GM12878 (cell line): ENCODE measurements around the gene TRIM47. TPM values are rescaled to one million over a fixed set of nuclear protein-coding genes. Genes with fewer than 3 reads are reported as not detected.

Source experiments
- ATAC-seq: fragments of 200-7000 bp; cut with Tn5 transposase; 3 replicates; pipeline ENCODE4 v1.9.1; 2020; ENCODE audit warnings: mild to moderate bottlenecking, moderate library complexity
- BruUV-seq: library from RNA; stranded (reverse); fragments of 400-500 nt; replicated peaks from 2 replicates; lab custom pipeline; 2021; lab: Mats Ljungman, UMichigan
- CTCF ChIA-PET: fragments of 300-600 bp; sonication (Branson Sonifier 250); formaldehyde crosslinking; extraction: SDS; loops from one replicate; lab custom pipeline; 2021; ENCODE audit warnings: inconsistent platforms; lab: Yijun Ruan, JAX
- POLR2A ChIA-PET: fragments of 350-600 bp; formaldehyde crosslinking; extraction: SDS; loops from one replicate; lab custom pipeline; 2021; ENCODE audit warnings: inconsistent platforms; lab: Charles Lee
- RAD21 ChIA-PET: fragments of 300-600 bp; sonication (Branson Sonifier 250); formaldehyde crosslinking; loops from one replicate; lab custom pipeline; 2023; ENCODE audit warnings: antibody characterized with exemption; ENCODE audit not compliant: unreplicated experiment; lab: Charles Lee
- SMC1A ChIA-PET: fragments of 300-600 bp; sonication (Branson Sonifier 250); formaldehyde crosslinking; loops from one replicate; lab custom pipeline; 2023; ENCODE audit not compliant: unreplicated experiment, uncharacterized antibody; lab: Charles Lee
- DNase-seq: peaks from one replicate; pipeline ENCODE4 v3.0.0-alpha.2; 2011; ENCODE audit warnings: low read depth, low spot score
- FAIRE-seq: peaks from 3 replicates; lab custom pipeline; 2011; peaks lifted over from hg19 to GRCh38; lab: Jason Lieb, UNC
- H2AFZ ChIP-seq: 2 replicates; pipeline ENCODE4 v1.6.0; 2011; ENCODE audit warnings: low read depth, low read length, control low read depth; ENCODE audit not compliant: control insufficient read depth
- H3K27ac ChIP-seq: 2 replicates; pipeline ENCODE4 v1.5.1; 2011; ENCODE audit warnings: control low read depth; ENCODE audit not compliant: control insufficient read depth, insufficient read depth
- H3K27me3 ChIP-seq, 2 experiments: replicated peaks in 1 of 2; 2 replicates each; pipeline versions ENCODE4 v1.6.0 to v1.6.1; 2011; ENCODE audit warnings: low read length in 1 of 2; ENCODE audit not compliant: control insufficient read depth in 2 of 2, insufficient read depth in 2 of 2
- H3K36me3 ChIP-seq, 2 experiments: 2 replicates each; pipeline ENCODE4 v1.5.1; 2011; ENCODE audit warnings: low read length in 1 of 2; ENCODE audit not compliant: control insufficient read depth in 2 of 2, insufficient read depth in 2 of 2
- H3K4me1 ChIP-seq: 2 replicates; pipeline ENCODE4 v1.6.1; 2011; ENCODE audit warnings: mild to moderate bottlenecking, low read length, moderate library complexity, mixed read lengths; ENCODE audit not compliant: control insufficient read depth, insufficient read depth
- H3K4me2 ChIP-seq: 2 replicates; pipeline ENCODE4 v1.6.0; 2011; ENCODE audit warnings: control low read depth; ENCODE audit not compliant: control insufficient read depth, insufficient read depth
- H3K4me3 ChIP-seq: fragments of 200-600 bp; sonication (generic); 2 replicates; pipeline ENCODE4 v1.5.1; 2016
- H3K79me2 ChIP-seq: 2 replicates; pipeline ENCODE4 v1.6.0; 2011; ENCODE audit warnings: low read length; ENCODE audit not compliant: control insufficient read depth, insufficient read depth
- H3K9ac ChIP-seq: 2 replicates; pipeline ENCODE4 v1.8.0; 2011; ENCODE audit warnings: low read length, control low read depth, mixed read lengths; ENCODE audit not compliant: control insufficient read depth, insufficient read depth
- H3K9me3 ChIP-seq: replicated peaks from 3 replicates; pipeline ENCODE4 v1.5.1; 2011; ENCODE audit warnings: mild to moderate bottlenecking, low read length; ENCODE audit not compliant: control insufficient read depth, insufficient read depth
- H4K20me1 ChIP-seq: 2 replicates; pipeline ENCODE4 v1.6.0; 2011; ENCODE audit not compliant: control insufficient read depth, insufficient read depth
- BCL3 ChIP-seq: IDR thresholded peaks from 2 replicates; pipeline ENCODE4 v1.6.1; 2011; ENCODE audit warnings: borderline replicate concordance, low read depth, mild to moderate bottlenecking, moderate library complexity, low read length; ENCODE audit not compliant: insufficient read depth, poor library complexity, severe bottlenecking
- RUNX3 ChIP-seq: IDR thresholded peaks from 2 replicates; pipeline ENCODE4 v1.6.1; 2012; ENCODE audit warnings: low read length, inconsistent platforms
- STAT3 ChIP-seq: IDR thresholded peaks from 2 replicates; pipeline ENCODE4 v1.6.1; 2011; ENCODE audit warnings: low read depth, low read length, improper control_type of control experiment
- YY1 ChIP-seq: IDR thresholded peaks from 2 replicates; pipeline ENCODE4 v1.6.1; 2011; ENCODE audit warnings: low read depth, mild to moderate bottlenecking, low read length
- WGBS: methylation state at CpG from one replicate; pipeline ENCODE4 v1.1.6; 2016; ENCODE audit warnings: low lambda C conversion rate; ENCODE audit not compliant: insufficient replicate concordance, insufficient coverage; ENCODE audit errors: missing lambda C conversion rate; 5-methylcytosine and 5-hydroxymethylcytosine counted together
- in situ Hi-C: fragments of 300-500 bp; cut with MboI; formaldehyde crosslinking; loops from 9 replicates; pipeline ENCODE4 v1.14.3; 2018; ENCODE audit warnings: mixed read lengths
- intact Hi-C: fragments of 100-400 bp; cut with micrococcal nuclease; formaldehyde crosslinking; loops from one replicate; pipeline ENCODE4 v1.14.2; 2022; ENCODE audit not compliant: unreplicated experiment
- polyA plus RNA-seq, 11 experiments: library from polyadenylated mRNA; depleted of rRNA in 4 of 11; unstranded in 6 of 11; stranded (reverse) in 5 of 11; fragments of >200 nt; fragmentation: Nextera tagmentation in 4 of 11; fragmentation: Illumina TruSeq in 1 of 11; extraction: Ambion mirVana in 4 of 11; extraction: Trizol in 1 of 11; gene quantifications; 1 replicate in 1 of 11; 2 replicates in 10 of 11; pipeline versions ENCODE4 v1.2.1 to v1.2.3, GENCODE V29; 2011 to 2016; ENCODE audit warnings: inconsistent platforms in 2 of 11, missing spikeins in 2 of 11, low read depth in 1 of 11
- total RNA-seq, 4 experiments: library from RNA; depleted of rRNA in 3 of 4; stranded (reverse); fragments of >200 nt in 3 of 4; fragmentation: Illumina TruSeq in 1 of 4; extraction: Trizol in 1 of 4; gene quantifications; 2 replicates each; pipeline versions ENCODE4 v1.2.1 to v1.2.3, GENCODE V29; 2013 to 2021

TRIM47 gene
- total and polyA plus RNA-seq, 10 of the 15 experiments (the other 5 are each of a cell fraction or from before 2014, with no cell fraction given): 0.35 to 9.7 (median 5.3) TPM

GRCh38 chr17:75846692-75847613 lies 31.4 kb downstream of the TRIM47 start:
- H2AFZ ChIP-seq: no peak overlapping the region
- intact Hi-C loops (no loop called here), in situ Hi-C loops (no loop called here)
- no peaks in the 10 kb centered on the region for H4K20me1 ChIP-seq
- no peaks in the 10 kb centered on the region for H3K27me3 ChIP-seq
- no TSS peak for BruUV-seq
- no peak overlapping the region for H3K27ac ChIP-seq
- peaks cover 18% of the 10 kb centered on the region for H3K79me2 ChIP-seq
- ChIA-PET POLR2A (interaction anchor here (0.6 to 4.5 kb wide), 5 partner anchors 8 to 69 kb away, joined by 4 to 42 read pairs (median 31); partner anchors contain the start of gene WBP2), SMC1A (interaction anchor here (0.9 to 2.1 kb wide), 5 partner anchors 8 to 85 kb away, joined by 3 to 18 read pairs (median 3); partner anchors contain the start of genes TRIM65, UNK and WBP2), RAD21 (interaction anchor here (1.2 to 3.6 kb wide), 8 partner anchors 9 to 94 kb away, joined by 3 to 21 read pairs (median 5); partner anchors contain the start of genes GALK1, TRIM47 and WBP2), CTCF (interaction anchor here (0.6 to 8.7 kb wide), 12 partner anchors 11 to 94 kb away, joined by 3 to 117 read pairs (median 7); partner anchors contain the start of genes GALK1, TRIM47, TRIM65 and WBP2)
- no peak overlapping the region for H3K4me2 ChIP-seq
- ATAC-seq (no peak), FAIRE-seq (no peak), DNase-seq (no peak)
- WGBS: 90% methylated on average over 31 of the region's 34 CpGs
- peaks cover 14% of the 10 kb centered on the region for H3K4me1 ChIP-seq
- no peaks in the 10 kb centered on the region for H3K9me3 ChIP-seq
- TF ChIP-seq YY1 (no peak), RUNX3 (no peak), STAT3 (no peak), BCL3 (no peak)
- no peak overlapping the region for H3K4me3 ChIP-seq
- no peak overlapping the region for H3K9ac ChIP-seq
- H3K36me3 ChIP-seq: peaks cover 3 to 9% of the 10 kb centered on the region in 2 experiments
